PC-3 (cell line): ENCODE data around the gene SPINK1. TPM values are rescaled to one million over a fixed set of nuclear protein-coding genes. Genes with fewer than 3 reads are reported as not detected.

Source experiments
- ATAC-seq: fragments of 200-7000 bp; cut with Tn5 transposase; 2 replicates; pipeline ENCODE4 v1.9.1; 2020; ENCODE audit warnings: mild to moderate bottlenecking, moderate library complexity
- BruUV-seq: library from RNA; stranded (reverse); fragments of 400-500 nt; replicated peaks from 2 replicates; lab custom pipeline; 2021; lab: Mats Ljungman, UMichigan
- CTCF ChIA-PET: fragments of 300-600 bp; sonication (Branson Sonifier 250); formaldehyde crosslinking; loops from one replicate; lab custom pipeline; 2022; ENCODE audit warnings: antibody characterized with exemption; lab: Charles Lee
- POLR2A ChIA-PET: fragments of 300-600 bp; sonication (Branson Sonifier 250); formaldehyde crosslinking; loops from one replicate; lab custom pipeline; 2022; ENCODE audit warnings: antibody characterized with exemption; ENCODE audit not compliant: unreplicated experiment; lab: Charles Lee
- DNase-seq: peaks from one replicate; pipeline ENCODE4 v3.0.0-alpha.2; 2015
- H2AFZ ChIP-seq: fragments of 300-600 bp; sonication (generic); 2 replicates; pipeline ENCODE4 v1.6.0; 2016; ENCODE audit warnings: antibody characterized with exemption, low read length
- H3F3A ChIP-seq: fragments of 300-600 bp; sonication (generic); one replicate; pipeline ENCODE4 v1.6.0; 2017; ENCODE audit warnings: antibody characterized with exemption, low read length, control low read depth, mild to moderate bottlenecking; ENCODE audit not compliant: unreplicated experiment
- H3K27ac ChIP-seq: fragments of 300-600 bp; sonication (generic); 2 replicates; pipeline ENCODE4 v1.5.1; 2016; ENCODE audit warnings: mild to moderate bottlenecking, low read length
- H3K27me3 ChIP-seq: fragments of 300-600 bp; sonication (generic); 2 replicates; pipeline ENCODE4 v1.6.1; 2016; ENCODE audit warnings: low read length, mixed read lengths
- H3K36me3 ChIP-seq: fragments of 300-600 bp; sonication (generic); 2 replicates; pipeline ENCODE4 v1.6.1; 2016; ENCODE audit warnings: low read depth, mixed run types, low read length, mixed read lengths
- H3K4me1 ChIP-seq: fragments of 300-600 bp; sonication (generic); 2 replicates; pipeline ENCODE4 v1.5.1; 2016; ENCODE audit warnings: low read length; ENCODE audit not compliant: insufficient read depth
- H3K4me2 ChIP-seq: fragments of 300-600 bp; sonication (generic); 2 replicates; pipeline ENCODE4 v1.6.0; 2016; ENCODE audit warnings: low read length
- H3K4me3 ChIP-seq: fragments of 300-600 bp; sonication (generic); 2 replicates; pipeline ENCODE4 v1.5.1; 2016; ENCODE audit warnings: mild to moderate bottlenecking, low read length, mixed read lengths
- H3K79me2 ChIP-seq: fragments of 300-600 bp; sonication (generic); 2 replicates; pipeline ENCODE4 v1.6.1; 2017; ENCODE audit warnings: low read length, mixed read lengths
- H3K9ac ChIP-seq: fragments of 300-600 bp; sonication (generic); 2 replicates; pipeline ENCODE4 v1.6.0; 2016; ENCODE audit warnings: mild to moderate bottlenecking, low read length
- H3K9me2 ChIP-seq: fragments of 300-600 bp; sonication (generic); replicated peaks from 2 replicates; pipeline ENCODE4 v1.6.1; 2016; ENCODE audit warnings: mixed run types, low read length, mixed read lengths
- H3K9me3 ChIP-seq: fragments of 300-600 bp; sonication (generic); 2 replicates; pipeline ENCODE4 v1.6.1; 2016; ENCODE audit warnings: low read length, mixed read lengths
- H4K20me1 ChIP-seq: fragments of 300-600 bp; sonication (generic); 2 replicates; pipeline ENCODE4 v1.6.1; 2016; ENCODE audit warnings: low read length, mixed read lengths
- CTCF ChIP-seq: fragments of 300-600 bp; sonication (generic); conservative IDR thresholded peaks from 2 replicates; pipeline ENCODE4 v1.5.1; 2017; ENCODE audit warnings: antibody characterized with exemption, low read depth, mild to moderate bottlenecking, low read length
- EZH2 ChIP-seq: fragments of 300-600 bp; sonication (generic); IDR thresholded peaks from one replicate; pipeline ENCODE4 v1.6.1; 2017; ENCODE audit warnings: antibody characterized with exemption, mild to moderate bottlenecking, low read length; ENCODE audit not compliant: unreplicated experiment
- EZH2phosphoT487 ChIP-seq: fragments of 300-600 bp; sonication (generic); IDR thresholded peaks from 2 replicates; pipeline ENCODE4 v1.6.1; 2018; ENCODE audit warnings: mild to moderate bottlenecking, antibody characterized with exemption, low read length, borderline replicate concordance
- intact Hi-C: fragments of 100-400 bp; cut with micrococcal nuclease; formaldehyde crosslinking; loops from 2 replicates; pipeline ENCODE4 v1.9.0; 2023
- total RNA-seq: library from RNA; depleted of rRNA; stranded (reverse); fragments of >200 nt; gene quantifications from 2 replicates; pipeline ENCODE4 v1.2.3, GENCODE V29; 2014; rRNA removed

SPINK1 gene
- total RNA-seq, 1 experiment from 2014 or later: not detected

- BruUV-seq: no TSS peak
- H3K27ac ChIP-seq: no peak overlapping the region
- no peak overlapping the region for H3K9ac ChIP-seq
- no peaks in the 10 kb centered on the region for H3K9me2 ChIP-seq
- H3K4me1 ChIP-seq: no peaks in the 10 kb centered on the region
- no peaks in the 10 kb centered on the region for H4K20me1 ChIP-seq
- intact Hi-C loops: no loop called here
- DNase-seq (no peak), ATAC-seq (no peak)
- no peak overlapping the region for H3K4me2 ChIP-seq
- no peaks in the 10 kb centered on the region for H3K79me2 ChIP-seq
- POLR2A ChIA-PET: no interaction called here
- no peaks in the 10 kb centered on the region for H3K36me3 ChIP-seq
- no peak overlapping the region for H2AFZ ChIP-seq
- no peak overlapping the region for H3K4me3 ChIP-seq
- TF ChIP-seq EZH2phosphoT487 (no peak), EZH2 (no peak), CTCF (no peak)
- CTCF ChIA-PET: interaction anchor here (0.7 kb wide), 1 partner anchor 1757 kb away, joined by 6 read pairs; no protein-coding TSS in a partner anchor
- no peaks in the 10 kb centered on the region for H3K9me3 ChIP-seq
- no peaks in the 10 kb centered on the region for H3K27me3 ChIP-seq
- H3F3A ChIP-seq: no peaks in the 10 kb centered on the region
Observed at GRCh38 chr5:147776989-147777388, 54.5 kb downstream of the SPINK1 start.

Other genes with a start within 250 kb of the SPINK1 start
- 0.15 TPM in 1 of 2 replicates, not detected in the other for gene JAKMIP2, start 48.9 kb downstream of the SPINK1 start, total RNA-seq
- 0.51 TPM in 1 of 2 replicates, not detected in the other for gene SCGB3A2, start 47.0 kb upstream of the SPINK1 start, total RNA-seq
- 59.9 and 78.7 TPM in 2 replicates for gene C5orf46, start 74.9 kb upstream of the SPINK1 start, total RNA-seq
- not detected in 2 replicates for gene SPINK5, start 232.3 kb upstream of the SPINK1 start, total RNA-seq